Gastroesophageal sphincter (tissue), 4 donors: Measurements from ENCODE around the gene TGFBR2. TPM values are rescaled to one million over a fixed set of nuclear protein-coding genes. Genes with fewer than 3 reads are reported as not detected.

Experiments used
- ATAC-seq: fragments of 150-250 bp; one replicate; pipeline ENCODE4 v1.9.1; 2016; ENCODE audit warnings: mild to moderate bottlenecking, moderate library complexity
- H3K27ac ChIP-seq, 4 donors: fragments of 200-600 bp; sonication (generic) in 3 of 4; 1 replicate in 3 of 4; 2 replicates in 1 of 4; pipeline ENCODE4 v1.5.1; 2016 to 2019
- H3K27me3 ChIP-seq: fragments of 200-600 bp; sonication (generic); one replicate; pipeline ENCODE4 v1.5.1; 2019
- H3K36me3 ChIP-seq, 2 donors: fragments of 200-600 bp; sonication (generic); one replicate each; pipeline ENCODE4 v1.5.1; 2019; ENCODE audit warnings: control low read depth in 1 of 2
- H3K4me1 ChIP-seq, 3 donors: fragments of 200-600 bp; sonication (generic); 1 replicate in 2 of 3; 2 replicates in 1 of 3; pipeline ENCODE4 v1.5.1; 2016 to 2019; ENCODE audit warnings: control low read depth in 2 of 3
- H3K4me3 ChIP-seq, 2 donors: fragments of 200-600 bp; sonication (generic); one replicate each; pipeline ENCODE4 v1.5.1; 2019; ENCODE audit warnings: mild to moderate bottlenecking in 1 of 2, moderate library complexity in 1 of 2
- H3K9me3 ChIP-seq, 3 donors: fragments of 200-600 bp; sonication (generic); one replicate each; pipeline ENCODE4 v1.5.1; 2017 to 2019; ENCODE audit warnings: control low read depth in 2 of 3
- CTCF ChIP-seq, 4 experiments: fragments of 200-600 bp in 2 of 4; fragments of 450-650 bp in 2 of 4; sonication (generic) in 1 of 4; IDR thresholded peaks; one replicate each; pipeline ENCODE4 v1.5.1; 2017 to 2019; ENCODE audit warnings: antibody characterized with exemption in 4 of 4, mild to moderate bottlenecking in 2 of 4, moderate library complexity in 2 of 4
- EP300 ChIP-seq: sonication (generic); formaldehyde crosslinking; IDR thresholded peaks from one replicate; pipeline ENCODE4 v1.6.1; 2017; ENCODE audit warnings: antibody characterized with exemption, mild to moderate bottlenecking
- POLR2A ChIP-seq, 2 donors: fragments of 450-650 bp; IDR thresholded peaks; one replicate each; pipeline ENCODE4 v1.6.1; 2017; ENCODE audit warnings: antibody characterized with exemption in 2 of 2, mild to moderate bottlenecking in 2 of 2, moderate library complexity in 1 of 2
- POLR2AphosphoS5 ChIP-seq: sonication (generic); formaldehyde crosslinking; IDR thresholded peaks from one replicate; pipeline ENCODE4 v1.6.1; 2017; ENCODE audit warnings: antibody characterized with exemption
- WGBS, 2 donors: methylation state at CpG; one replicate each; pipeline ENCODE4 v1.1.5; 2018; ENCODE audit warnings: low coverage in 1 of 2; 5-methylcytosine and 5-hydroxymethylcytosine counted together
- total RNA-seq, 4 donors: library from RNA; depleted of rRNA; stranded (reverse); fragments of >200 nt; gene quantifications; one replicate each; pipeline ENCODE4 v1.1.0, GENCODE V29; 2016

TGFBR2 gene
- total RNA-seq, 4 donors from 2014 or later = 174 to 297 (median 231) TPM

- no peak for TF ChIP-seq CTCF (IDR thresholded peaks at IDR 0.05)
- no peak for TF ChIP-seq POLR2A (IDR thresholded peaks at IDR 0.05)
- no peak for TF ChIP-seq EP300
- TF ChIP-seq POLR2AphosphoS5 = no peak
- WGBS, 2 donors = 77 to 83% methylated on average over 4 to 5 of the region's 5 CpGs
- peaks cover 37 to 78% (median 57%) of the 10 kb centered on the region in 3 donors for H3K4me1 ChIP-seq
- no peak for ATAC-seq
- H3K27me3 ChIP-seq = no peaks in the 10 kb centered on the region
- H3K9me3 ChIP-seq = no peaks in the 10 kb centered on the region
- peaks cover 9 to 72% of the 10 kb centered on the region in 2 donors for H3K36me3 ChIP-seq
- H3K27ac ChIP-seq = peak overlapping the region in 2 of 4 donors; percentile 5 to 33
- H3K4me3 ChIP-seq = no peak overlapping the region
Observed at GRCh38 chr3:30646961-30647752, 40.8 kb downstream of the TGFBR2 start.

GRCh38 chr3:30648670-30649357 is 42.4 kb downstream of the TGFBR2 start:
- Histone ChIP-seq H3K4me3 (no peak overlapping the region), H3K27me3 (no peaks in the 10 kb centered on the region), H3K4me1 (peaks cover 28 to 61% (median 42%) of the 10 kb centered on the region in 3 donors), H3K36me3 (peaks cover 12 to 89% of the 10 kb centered on the region in 2 donors), H3K9me3 (no peaks in the 10 kb centered on the region), H3K27ac (peak overlapping the region in 3 of 4 donors; percentile 66 to 68 (median 66))
- no peak for TF ChIP-seq POLR2A (IDR thresholded peaks at IDR 0.05)
- no peak for TF ChIP-seq POLR2AphosphoS5
- no peak for TF ChIP-seq EP300
- no peak for TF ChIP-seq CTCF (IDR thresholded peaks at IDR 0.05)
- 90 to 100% methylated on average over 1 to 5 of the region's 5 CpGs for WGBS, 2 donors
- no peak for ATAC-seq

- Histone ChIP-seq H3K36me3 (peaks cover 12 to 97% of the 10 kb centered on the region in 2 donors), H3K27me3 (no peaks in the 10 kb centered on the region), H3K4me3 (no peak overlapping the region), H3K9me3 (no peaks in the 10 kb centered on the region), H3K4me1 (peaks cover 20 to 59% (median 40%) of the 10 kb centered on the region in 3 donors), H3K27ac (peak overlapping the region; percentile 50 to 68 (median 66))
- TF ChIP-seq POLR2AphosphoS5 (no peak), EP300 (no peak), CTCF (IDR thresholded peaks at IDR 0.05) (no peak), POLR2A (IDR thresholded peaks at IDR 0.05) (no peak)
- no peak for ATAC-seq
- WGBS, 2 donors = 15 to 27% methylated on average over 6 to 9 of the region's 9 CpGs
Observed at GRCh38 chr3:30649572-30650318, 43.3 kb downstream of the TGFBR2 start.

GRCh38 chr3:30650348-30650995 is 44.1 kb downstream of the TGFBR2 start:
- peaks cover 15 to 97% of the 10 kb centered on the region in 2 donors for H3K36me3 ChIP-seq
- peak overlapping the region; percentile 35 to 68 (median 66) for H3K27ac ChIP-seq
- H3K27me3 ChIP-seq = no peaks in the 10 kb centered on the region
- no peak for TF ChIP-seq EP300
- no peak for TF ChIP-seq POLR2AphosphoS5
- TF ChIP-seq CTCF (IDR thresholded peaks at IDR 0.05) = no peak
- TF ChIP-seq POLR2A (IDR thresholded peaks at IDR 0.05) = no peak
- ATAC-seq = no peak
- H3K9me3 ChIP-seq = no peaks in the 10 kb centered on the region
- H3K4me1 ChIP-seq = peaks cover 15 to 59% (median 37%) of the 10 kb centered on the region in 3 donors
- H3K4me3 ChIP-seq = no peak overlapping the region
- 71 to 100% methylated on average over 1 to 2 of the region's 2 CpGs for WGBS, 2 donors
